SK-N-SH treated with all-trans-retinoic acid at 6 μM for 48 hours (cell line): ENCODE measurements around the gene ERGIC1.

Experiments
- ATAC-seq: fragments of 200-7000 bp; cut with Tn5 transposase; 3 replicates; pipeline ENCODE4 v1.9.1; 2020; ENCODE audit warnings: mild to moderate bottlenecking, moderate library complexity
- ARNTL ChIP-seq: fragments of 450-650 bp; formaldehyde crosslinking; IDR thresholded peaks from 2 replicates; pipeline ENCODE4 v1.5.0; 2020; ENCODE audit warnings: low read depth, mild to moderate bottlenecking, moderate library complexity, borderline replicate concordance
- BACH2 ChIP-seq: fragments of 250-450 bp; sonication (Bioruptor Pico); IDR thresholded peaks from 2 replicates; pipeline ENCODE4 v1.9.0; 2021; ENCODE audit warnings: mild to moderate bottlenecking, borderline replicate concordance
- CSDC2 ChIP-seq: fragments of 250-450 bp; sonication (Bioruptor Pico); IDR thresholded peaks from 2 replicates; pipeline ENCODE4 v1.5.0; 2020; ENCODE audit warnings: mild to moderate bottlenecking, moderate library complexity
- ESRRG ChIP-seq: fragments of 250-450 bp; sonication (Bioruptor Pico); IDR thresholded peaks from 2 replicates; pipeline ENCODE4 v1.6.1; 2021; ENCODE audit warnings: mild to moderate bottlenecking
- GLIS3 ChIP-seq: fragments of 250-450 bp; sonication (Bioruptor Pico); IDR thresholded peaks from 2 replicates; pipeline ENCODE4 v1.5.0; 2020; ENCODE audit warnings: mild to moderate bottlenecking, moderate library complexity
- ISL1 ChIP-seq: fragments of 250-450 bp; sonication (Bioruptor Pico); IDR thresholded peaks from 2 replicates; pipeline ENCODE4 v2.1.2; 2022; ENCODE audit warnings: mild to moderate bottlenecking, moderate library complexity
- OSR1 ChIP-seq: fragments of 250-450 bp; sonication (Bioruptor Pico); IDR thresholded peaks from 2 replicates; pipeline ENCODE4 v1.8.0; 2022; ENCODE audit warnings: moderate library complexity, mild to moderate bottlenecking, inconsistent platforms
- SNAI2 ChIP-seq: fragments of 250-450 bp; sonication (Bioruptor Pico); IDR thresholded peaks from 2 replicates; pipeline ENCODE4 v1.5.0; 2020; ENCODE audit warnings: mild to moderate bottlenecking, moderate library complexity
- TCF4 ChIP-seq: fragments of 250-450 bp; sonication (Bioruptor Pico); IDR thresholded peaks from 2 replicates; pipeline ENCODE4 v1.8.0; 2021; ENCODE audit warnings: mild to moderate bottlenecking, moderate library complexity, borderline replicate concordance
- TOX ChIP-seq: fragments of 250-450 bp; sonication (Bioruptor Pico); IDR thresholded peaks from 2 replicates; pipeline ENCODE4 v1.8.0; 2021; ENCODE audit warnings: mild to moderate bottlenecking, moderate library complexity, borderline replicate concordance
- ZC3H10 ChIP-seq: fragments of 250-450 bp; sonication (Bioruptor Pico); IDR thresholded peaks from 2 replicates; pipeline ENCODE4 v1.5.1; 2021; ENCODE audit warnings: mild to moderate bottlenecking, moderate library complexity
- ZFP3 ChIP-seq: fragments of 250-450 bp; sonication (Bioruptor Pico); IDR thresholded peaks from 2 replicates; pipeline ENCODE4 v1.5.0; 2020; ENCODE audit warnings: mild to moderate bottlenecking, moderate library complexity
- ZFP30 ChIP-seq: fragments of 450-650 bp; formaldehyde crosslinking; IDR thresholded peaks from 2 replicates; pipeline ENCODE4 v1.5.0; 2022; ENCODE audit warnings: mild to moderate bottlenecking, moderate library complexity
- ZNF565 ChIP-seq: fragments of 450-650 bp; formaldehyde crosslinking; conservative IDR thresholded peaks from 2 replicates; pipeline ENCODE4 v1.5.0; 2020; ENCODE audit warnings: low read depth, mild to moderate bottlenecking, moderate library complexity
- ZNF70 ChIP-seq: fragments of 450-650 bp; formaldehyde crosslinking; IDR thresholded peaks from 2 replicates; pipeline ENCODE4 v1.5.0; 2020; ENCODE audit warnings: mild to moderate bottlenecking, moderate library complexity
- ZNF8 ChIP-seq: fragments of 450-650 bp; formaldehyde crosslinking; IDR thresholded peaks from 2 replicates; pipeline ENCODE4 v1.5.0; 2020; ENCODE audit warnings: mild to moderate bottlenecking, moderate library complexity
- TF ChIP-seq, protein P1 (sequence below): fragments of 250-450 bp; sonication (Bioruptor Pico); IDR thresholded peaks from 2 replicates; pipeline ENCODE4 v1.5.1; 2021; ENCODE audit warnings: mild to moderate bottlenecking, moderate library complexity
- TF ChIP-seq, protein P2 (sequence below): fragments of 250-450 bp; sonication (Bioruptor Pico); IDR thresholded peaks from 2 replicates; pipeline ENCODE4 v1.8.0; 2021; ENCODE audit warnings: low read depth, mild to moderate bottlenecking, moderate library complexity, borderline replicate concordance
- TF ChIP-seq, protein P3 (sequence below): fragments of 250-450 bp; sonication (Bioruptor Pico); IDR thresholded peaks from 2 replicates; pipeline ENCODE4 v1.5.0; 2020; ENCODE audit warnings: mild to moderate bottlenecking, moderate library complexity
- TF ChIP-seq, protein P4 (sequence below): fragments of 250-450 bp; sonication (Bioruptor Pico); IDR thresholded peaks from 2 replicates; pipeline ENCODE4 v1.8.0; 2020; ENCODE audit warnings: mild to moderate bottlenecking, moderate library complexity, borderline replicate concordance
- TF ChIP-seq, protein P5 (sequence below): fragments of 250-450 bp; sonication (Bioruptor Pico); IDR thresholded peaks from 2 replicates; pipeline ENCODE4 v1.5.1; 2020; ENCODE audit warnings: low read depth, mild to moderate bottlenecking, moderate library complexity

The ERGIC1 gene

DNA sequence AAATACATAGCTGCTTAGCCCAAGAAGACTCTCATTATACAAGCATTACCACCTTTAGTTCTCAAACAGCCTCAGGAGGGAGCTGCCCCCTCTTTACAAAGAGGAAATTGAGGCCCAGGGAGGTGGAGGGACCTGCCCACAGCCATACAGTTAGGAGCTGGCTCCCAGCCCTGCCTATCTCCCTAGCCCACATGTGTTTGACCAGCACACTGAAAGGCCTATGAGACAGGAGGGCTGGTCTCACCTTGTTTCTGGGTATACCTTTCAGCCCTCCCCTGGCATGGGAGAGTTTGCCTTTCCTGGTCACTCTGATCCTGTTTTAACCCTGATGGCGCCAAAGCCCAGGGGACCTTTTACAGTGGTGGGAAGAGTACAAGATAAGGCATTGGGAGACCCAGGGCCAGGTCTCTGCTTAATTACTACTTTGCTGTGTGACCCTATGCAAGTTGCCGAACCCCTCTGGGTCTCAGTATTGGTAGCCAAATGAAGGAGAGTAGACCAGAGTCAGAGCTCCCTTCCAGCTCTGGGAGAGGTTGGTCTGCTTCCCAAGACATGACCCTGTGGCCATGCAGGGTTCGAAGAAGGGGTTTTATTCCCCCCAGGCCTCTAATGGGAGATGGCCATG is 64.3 kb downstream of the ERGIC1 start:
- TF ChIP-seq ZFP30, result no peak
- no peak for TF ChIP-seq ZNF70 (CRISPR knock-in tag)
- TF ChIP-seq, protein P1, sequence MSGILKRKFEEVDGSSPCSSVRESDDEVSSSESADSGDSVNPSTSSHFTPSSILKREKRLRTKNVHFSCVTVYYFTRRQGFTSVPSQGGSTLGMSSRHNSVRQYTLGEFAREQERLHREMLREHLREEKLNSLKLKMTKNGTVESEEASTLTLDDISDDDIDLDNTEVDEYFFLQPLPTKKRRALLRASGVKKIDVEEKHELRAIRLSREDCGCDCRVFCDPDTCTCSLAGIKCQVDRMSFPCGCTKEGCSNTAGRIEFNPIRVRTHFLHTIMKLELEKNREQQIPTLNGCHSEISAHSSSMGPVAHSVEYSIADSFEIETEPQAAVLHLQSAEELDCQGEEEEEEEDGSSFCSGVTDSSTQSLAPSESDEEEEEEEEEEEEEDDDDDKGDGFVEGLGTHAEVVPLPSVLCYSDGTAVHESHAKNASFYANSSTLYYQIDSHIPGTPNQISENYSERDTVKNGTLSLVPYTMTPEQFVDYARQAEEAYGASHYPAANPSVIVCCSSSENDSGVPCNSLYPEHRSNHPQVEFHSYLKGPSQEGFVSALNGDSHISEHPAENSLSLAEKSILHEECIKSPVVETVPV (CRISPR knock-in tag), result no peak
- TF ChIP-seq, protein P2, sequence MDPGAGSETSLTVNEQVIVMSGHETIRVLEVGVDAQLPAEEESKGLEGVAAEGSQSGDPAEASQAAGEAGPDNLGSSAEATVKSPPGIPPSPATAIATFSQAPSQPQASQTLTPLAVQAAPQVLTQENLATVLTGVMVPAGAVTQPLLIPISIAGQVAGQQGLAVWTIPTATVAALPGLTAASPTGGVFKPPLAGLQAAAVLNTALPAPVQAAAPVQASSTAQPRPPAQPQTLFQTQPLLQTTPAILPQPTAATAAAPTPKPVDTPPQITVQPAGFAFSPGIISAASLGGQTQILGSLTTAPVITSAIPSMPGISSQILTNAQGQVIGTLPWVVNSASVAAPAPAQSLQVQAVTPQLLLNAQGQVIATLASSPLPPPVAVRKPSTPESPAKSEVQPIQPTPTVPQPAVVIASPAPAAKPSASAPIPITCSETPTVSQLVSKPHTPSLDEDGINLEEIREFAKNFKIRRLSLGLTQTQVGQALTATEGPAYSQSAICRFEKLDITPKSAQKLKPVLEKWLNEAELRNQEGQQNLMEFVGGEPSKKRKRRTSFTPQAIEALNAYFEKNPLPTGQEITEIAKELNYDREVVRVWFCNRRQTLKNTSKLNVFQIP (CRISPR knock-in tag), result no peak
- no peak for TF ChIP-seq OSR1 (CRISPR knock-in tag)
- 0 out of 2 replicates have a peak, but pooled peaks have one; percentile 19 for TF ChIP-seq GLIS3
- TF ChIP-seq ZC3H10 (CRISPR knock-in tag), result no peak
- TF ChIP-seq TOX, result no peak
- no peak for TF ChIP-seq ESRRG (CRISPR knock-in tag)
- no peak for TF ChIP-seq ARNTL (CRISPR knock-in tag)
- no peak for TF ChIP-seq TCF4
- no peak for TF ChIP-seq ZNF8 (CRISPR knock-in tag)
- TF ChIP-seq ISL1 (CRISPR knock-in tag), result no peak
- TF ChIP-seq CSDC2 (CRISPR knock-in tag), result peak; percentile 42; the same call in 1 of the 2 replicates
- TF ChIP-seq BACH2 (CRISPR knock-in tag), result no peak
- TF ChIP-seq, protein P3, sequence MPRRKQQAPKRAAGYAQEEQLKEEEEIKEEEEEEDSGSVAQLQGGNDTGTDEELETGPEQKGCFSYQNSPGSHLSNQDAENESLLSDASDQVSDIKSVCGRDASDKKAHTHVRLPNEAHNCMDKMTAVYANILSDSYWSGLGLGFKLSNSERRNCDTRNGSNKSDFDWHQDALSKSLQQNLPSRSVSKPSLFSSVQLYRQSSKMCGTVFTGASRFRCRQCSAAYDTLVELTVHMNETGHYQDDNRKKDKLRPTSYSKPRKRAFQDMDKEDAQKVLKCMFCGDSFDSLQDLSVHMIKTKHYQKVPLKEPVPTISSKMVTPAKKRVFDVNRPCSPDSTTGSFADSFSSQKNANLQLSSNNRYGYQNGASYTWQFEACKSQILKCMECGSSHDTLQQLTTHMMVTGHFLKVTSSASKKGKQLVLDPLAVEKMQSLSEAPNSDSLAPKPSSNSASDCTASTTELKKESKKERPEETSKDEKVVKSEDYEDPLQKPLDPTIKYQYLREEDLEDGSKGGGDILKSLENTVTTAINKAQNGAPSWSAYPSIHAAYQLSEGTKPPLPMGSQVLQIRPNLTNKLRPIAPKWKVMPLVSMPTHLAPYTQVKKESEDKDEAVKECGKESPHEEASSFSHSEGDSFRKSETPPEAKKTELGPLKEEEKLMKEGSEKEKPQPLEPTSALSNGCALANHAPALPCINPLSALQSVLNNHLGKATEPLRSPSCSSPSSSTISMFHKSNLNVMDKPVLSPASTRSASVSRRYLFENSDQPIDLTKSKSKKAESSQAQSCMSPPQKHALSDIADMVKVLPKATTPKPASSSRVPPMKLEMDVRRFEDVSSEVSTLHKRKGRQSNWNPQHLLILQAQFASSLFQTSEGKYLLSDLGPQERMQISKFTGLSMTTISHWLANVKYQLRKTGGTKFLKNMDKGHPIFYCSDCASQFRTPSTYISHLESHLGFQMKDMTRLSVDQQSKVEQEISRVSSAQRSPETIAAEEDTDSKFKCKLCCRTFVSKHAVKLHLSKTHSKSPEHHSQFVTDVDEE, result no peak
- peak; percentile 66; the same call in 1 of the 2 replicates for TF ChIP-seq ZFP3 (CRISPR knock-in tag)
- TF ChIP-seq ZNF565 (CRISPR knock-in tag), result no peak

DNA sequence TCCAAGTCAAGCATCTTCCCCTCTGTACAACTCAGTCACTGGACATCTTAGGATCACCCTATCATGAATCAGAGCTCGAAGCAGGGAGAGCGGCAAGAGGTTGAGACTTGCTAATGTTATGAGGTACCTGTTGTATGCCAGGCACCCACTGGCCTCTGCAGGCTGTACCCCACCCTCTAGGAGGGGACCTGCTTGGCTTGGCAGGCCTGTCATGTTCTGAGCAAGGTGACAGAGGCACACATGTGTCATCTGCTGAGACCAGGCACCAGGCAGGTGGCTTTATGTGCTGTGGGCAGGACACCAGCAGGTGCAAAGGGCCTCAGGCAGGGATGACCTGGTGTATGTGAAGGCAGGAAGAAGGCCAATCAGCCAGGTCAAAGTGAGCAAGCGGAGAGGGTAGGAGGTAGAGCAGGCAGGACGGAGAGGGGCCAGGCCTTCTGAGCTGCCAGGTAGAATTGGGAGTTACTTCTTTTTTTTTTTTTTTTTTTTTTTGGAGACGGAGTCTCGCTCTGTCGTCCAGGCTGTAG is 64.9 kb downstream of the ERGIC1 start:
- no peak for TF ChIP-seq GLIS3
- no peak for TF ChIP-seq TCF4
- no peak for TF ChIP-seq OSR1 (CRISPR knock-in tag)
- no peak for ATAC-seq

More for the DNA sequence above, 64.3 kb downstream of the ERGIC1 start:
- peak; percentile 8; the same call in 2 of the 3 replicates for ATAC-seq

DNA sequence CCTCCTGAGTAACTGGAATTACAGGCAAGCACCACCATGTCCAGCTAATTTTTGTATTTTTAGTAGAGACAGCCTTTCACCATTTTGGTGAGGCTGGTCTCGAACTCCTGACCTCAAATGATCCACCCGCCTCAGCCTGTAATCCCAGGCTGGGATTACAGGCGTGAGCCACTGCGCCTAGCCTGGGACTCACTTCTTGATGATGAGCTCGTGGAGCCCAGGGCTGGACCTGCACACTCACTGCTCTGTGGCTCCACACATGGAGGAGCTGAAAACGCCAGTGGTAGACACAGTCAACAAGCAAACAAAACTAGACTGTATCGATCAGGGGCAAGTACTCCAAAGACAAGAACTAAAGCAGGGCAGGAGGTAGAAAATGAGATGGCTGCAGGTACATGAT is 65.4 kb downstream of the ERGIC1 start:
- no peak for ATAC-seq
- TF ChIP-seq TOX (no peak), ESRRG (CRISPR knock-in tag) (no peak)

DNA sequence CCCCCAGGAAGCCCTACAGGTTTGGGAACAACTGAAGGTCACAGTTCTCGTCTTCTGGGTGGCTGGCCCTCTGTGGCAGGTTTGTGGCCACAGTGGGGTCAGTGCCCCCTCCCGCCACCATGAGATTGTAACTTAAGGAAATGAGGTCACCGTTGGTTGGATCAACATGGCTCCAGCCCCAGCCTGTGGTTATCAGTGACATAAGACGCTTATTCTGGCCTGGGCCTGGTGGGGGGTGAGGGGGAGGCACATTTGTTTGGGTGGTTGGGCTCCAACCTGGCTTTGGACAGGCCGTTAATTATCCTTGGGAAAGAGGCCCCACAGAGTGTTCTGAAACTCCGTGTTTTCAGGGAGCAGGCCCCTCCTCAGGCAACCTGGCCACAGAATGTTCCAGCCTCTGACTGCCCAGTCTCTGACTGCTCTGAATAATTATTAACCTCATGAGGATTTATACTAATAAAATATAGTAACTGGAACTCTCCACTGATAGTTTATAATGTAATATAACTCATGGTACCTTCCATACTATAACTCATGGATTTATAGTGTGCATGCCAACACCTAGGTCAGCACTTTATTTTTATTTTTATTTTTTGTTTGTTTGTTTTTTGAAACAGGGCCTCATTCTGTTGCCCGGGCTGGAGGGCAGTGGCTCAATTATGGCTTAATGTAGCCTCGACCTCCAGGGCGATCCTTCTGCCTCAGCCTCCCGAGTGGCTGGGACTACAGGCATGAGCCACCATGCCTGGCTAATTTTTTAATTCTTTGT is 67.1 kb downstream of the ERGIC1 start:
- no peak for ATAC-seq
- TF ChIP-seq, protein P4, sequence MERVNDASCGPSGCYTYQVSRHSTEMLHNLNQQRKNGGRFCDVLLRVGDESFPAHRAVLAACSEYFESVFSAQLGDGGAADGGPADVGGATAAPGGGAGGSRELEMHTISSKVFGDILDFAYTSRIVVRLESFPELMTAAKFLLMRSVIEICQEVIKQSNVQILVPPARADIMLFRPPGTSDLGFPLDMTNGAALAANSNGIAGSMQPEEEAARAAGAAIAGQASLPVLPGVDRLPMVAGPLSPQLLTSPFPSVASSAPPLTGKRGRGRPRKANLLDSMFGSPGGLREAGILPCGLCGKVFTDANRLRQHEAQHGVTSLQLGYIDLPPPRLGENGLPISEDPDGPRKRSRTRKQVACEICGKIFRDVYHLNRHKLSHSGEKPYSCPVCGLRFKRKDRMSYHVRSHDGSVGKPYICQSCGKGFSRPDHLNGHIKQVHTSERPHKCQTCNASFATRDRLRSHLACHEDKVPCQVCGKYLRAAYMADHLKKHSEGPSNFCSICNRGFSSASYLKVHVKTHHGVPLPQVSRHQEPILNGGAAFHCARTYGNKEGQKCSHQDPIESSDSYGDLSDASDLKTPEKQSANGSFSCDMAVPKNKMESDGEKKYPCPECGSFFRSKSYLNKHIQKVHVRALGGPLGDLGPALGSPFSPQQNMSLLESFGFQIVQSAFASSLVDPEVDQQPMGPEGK (CRISPR knock-in tag), result peak; percentile 84; the same call in 1 of the 2 replicates
- TF ChIP-seq ISL1 (CRISPR knock-in tag), result no peak
- peak; percentile 80; the same call in 1 of the 2 replicates for TF ChIP-seq ZFP3 (CRISPR knock-in tag)
- TF ChIP-seq, protein P5, sequence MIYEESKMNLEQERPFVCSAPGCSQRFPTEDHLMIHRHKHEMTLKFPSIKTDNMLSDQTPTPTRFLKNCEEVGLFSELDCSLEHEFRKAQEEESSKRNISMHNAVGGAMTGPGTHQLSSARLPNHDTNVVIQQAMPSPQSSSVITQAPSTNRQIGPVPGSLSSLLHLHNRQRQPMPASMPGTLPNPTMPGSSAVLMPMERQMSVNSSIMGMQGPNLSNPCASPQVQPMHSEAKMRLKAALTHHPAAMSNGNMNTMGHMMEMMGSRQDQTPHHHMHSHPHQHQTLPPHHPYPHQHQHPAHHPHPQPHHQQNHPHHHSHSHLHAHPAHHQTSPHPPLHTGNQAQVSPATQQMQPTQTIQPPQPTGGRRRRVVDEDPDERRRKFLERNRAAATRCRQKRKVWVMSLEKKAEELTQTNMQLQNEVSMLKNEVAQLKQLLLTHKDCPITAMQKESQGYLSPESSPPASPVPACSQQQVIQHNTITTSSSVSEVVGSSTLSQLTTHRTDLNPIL (CRISPR knock-in tag), result 0 out of 2 replicates have a peak, but pooled peaks have one; percentile 22
- TF ChIP-seq, protein P2 (CRISPR knock-in tag), result no peak
- TF ChIP-seq TCF4, result no peak
- no peak for TF ChIP-seq SNAI2 (CRISPR knock-in tag)
- TF ChIP-seq BACH2 (CRISPR knock-in tag), result no peak
- no peak for TF ChIP-seq ZNF8 (CRISPR knock-in tag)
- peak; percentile 67; the same call in 1 of the 2 replicates for TF ChIP-seq CSDC2 (CRISPR knock-in tag)
